ENCODE measurements around the gene IGF2R. TPM values are rescaled to one million over a fixed set of nuclear protein-coding genes. Genes with fewer than 3 reads are reported as not detected.

IGF2R gene
- total and polyA plus RNA-seq, 2 donors from 2014 or later = 23.7 to 88.6 TPM

GRCh38 chr6:160117137-160117536 lies 148.3 kb downstream of the IGF2R start:
- Histone ChIP-seq H3K4me1 (ENCODE audit: control insufficient read depth in 2 of 3, insufficient read depth in 2 of 3, low read depth in 1 of 3, low read length in 3 of 3) (peaks cover 0 to 13% (median 0%) of the 10 kb centered on the region in 3 donors), H3K27ac (ENCODE audit: low read depth in 2 of 2, low read length in 2 of 2) (no peak overlapping the region), H3K27me3 (ENCODE audit: control insufficient read depth, insufficient read depth, low read length) (no peaks in the 10 kb centered on the region), H3K4me3 (ENCODE audit: low read length in 3 of 3) (no peak overlapping the region), H3K36me3 (ENCODE audit: control insufficient read depth in 2 of 3, insufficient read depth in 3 of 3, low read length in 3 of 3) (peaks cover 0 to 5% (median 5%) of the 10 kb centered on the region in 3 donors), H3K9ac (ENCODE audit: low read length in 3 of 3) (no peak overlapping the region), H3K9me3 (ENCODE audit: control insufficient read depth in 2 of 3, insufficient read depth in 1 of 3, low read length in 3 of 3) (no peaks in the 10 kb centered on the region)
- no peak for FAIRE-seq
- intact Hi-C loops (cut with DNase I) = no loop called here
- TF ChIP-seq CTCF (IDR thresholded peaks at IDR 0.05; ENCODE audit: borderline replicate concordance, extremely low read depth, insufficient read depth) = no peak
- DNase-seq = no peak

GRCh38 chr6:160118620-160119229 lies 149.8 kb downstream of the IGF2R start:
- intact Hi-C loops (cut with DNase I) = no loop called here
- H3K9me3 ChIP-seq (ENCODE audit: control insufficient read depth in 2 of 3, insufficient read depth in 1 of 3, low read length in 3 of 3) = no peaks in the 10 kb centered on the region
- H3K36me3 ChIP-seq (ENCODE audit: control insufficient read depth in 2 of 3, insufficient read depth in 3 of 3, low read length in 3 of 3) = peaks cover 0 to 5% (median 0%) of the 10 kb centered on the region in 3 donors
- TF ChIP-seq CTCF (IDR thresholded peaks at IDR 0.05; ENCODE audit: borderline replicate concordance, extremely low read depth, insufficient read depth) = no peak
- H3K27me3 ChIP-seq (ENCODE audit: control insufficient read depth, insufficient read depth, low read length) = no peaks in the 10 kb centered on the region
- DNase-seq (no peak), FAIRE-seq (no peak)
- no peak overlapping the region for H3K9ac ChIP-seq (ENCODE audit: low read length in 3 of 3)
- peaks cover 0 to 13% (median 0%) of the 10 kb centered on the region in 3 donors for H3K4me1 ChIP-seq (ENCODE audit: control insufficient read depth in 2 of 3, insufficient read depth in 2 of 3, low read depth in 1 of 3, low read length in 3 of 3)
- H3K4me3 ChIP-seq (ENCODE audit: low read length in 3 of 3) = no peak overlapping the region
- no peak overlapping the region for H3K27ac ChIP-seq (ENCODE audit: low read depth in 2 of 2, low read length in 2 of 2)

GRCh38 chr6:160120087-160120486 lies 151.2 kb downstream of the IGF2R start:
- DNase-seq = no peak
- Histone ChIP-seq H3K36me3 (ENCODE audit: control insufficient read depth in 2 of 3, insufficient read depth in 3 of 3, low read length in 3 of 3) (peaks cover 0 to 5% (median 0%) of the 10 kb centered on the region in 3 donors), H3K27ac (ENCODE audit: low read depth in 2 of 2, low read length in 2 of 2) (no peak overlapping the region), H3K9me3 (ENCODE audit: control insufficient read depth in 2 of 3, insufficient read depth in 1 of 3, low read length in 3 of 3) (no peaks in the 10 kb centered on the region), H3K4me1 (ENCODE audit: control insufficient read depth in 2 of 3, insufficient read depth in 2 of 3, low read depth in 1 of 3, low read length in 3 of 3) (peaks cover 0 to 13% (median 0%) of the 10 kb centered on the region in 3 donors), H3K27me3 (ENCODE audit: control insufficient read depth, insufficient read depth, low read length) (no peaks in the 10 kb centered on the region), H3K4me3 (ENCODE audit: low read length in 3 of 3) (no peak overlapping the region), H3K9ac (ENCODE audit: low read length in 3 of 3) (no peak overlapping the region)
- TF ChIP-seq CTCF (IDR thresholded peaks at IDR 0.05; ENCODE audit: borderline replicate concordance, extremely low read depth, insufficient read depth) = no peak
- no peak for FAIRE-seq
- intact Hi-C loops (cut with DNase I) = no loop called here

Measured in kidney (tissue), 14 donors.